Measurements from ENCODE around the gene PEX26.
A peak's percentile ranks its signal among the peaks of the same experiment; 100 is the strongest.
"Not testable (repeated sequence)": the region's sequence is repeated elsewhere in the genome, so short reads cannot be mapped to it uniquely, and the experiment has no call there.

The PEX26 gene

GRCh38 chr22:18077639-18078328 lies at the start of gene PEX26:
Gene PEX26, plus strand, starts transcription at chr22:18077990. Its CDS starts 387 bp downstream, at chr22:18078377.
- DNase-seq (ENCODE audit: low spot score), result peak; percentile 92

- DNase-seq (ENCODE audit: low spot score), result no peak
Observed at GRCh38 chr22:18028817-18029527, 48.8 kb upstream of the PEX26 start.

- no peak for DNase-seq (ENCODE audit: low spot score)
Observed at GRCh38 chr22:18029686-18030267, 48.0 kb upstream of the PEX26 start.

- DNase-seq (ENCODE audit: low spot score), result no peak
Observed at GRCh38 chr22:18031695-18032454, 45.9 kb upstream of the PEX26 start.

- DNase-seq (ENCODE audit: low spot score), result no peak
Observed at GRCh38 chr22:18032455-18033101, 45.2 kb upstream of the PEX26 start.

GRCh38 chr22:18033204-18033998 lies 44.4 kb upstream of the PEX26 start:
- DNase-seq (ENCODE audit: low spot score), result no peak

- DNase-seq (ENCODE audit: low spot score), result no peak
Observed at GRCh38 chr22:18034076-18034475, 43.7 kb upstream of the PEX26 start.

GRCh38 chr22:18035751-18036150 lies 42.0 kb upstream of the PEX26 start:
- DNase-seq (ENCODE audit: low spot score), result no peak

- DNase-seq (ENCODE audit: low spot score), result not testable (repeated sequence)
Observed at GRCh38 chr22:18040898-18041297, 36.9 kb upstream of the PEX26 start.

- no peak for DNase-seq (ENCODE audit: low spot score)
Observed at GRCh38 chr22:18042685-18043084, 35.1 kb upstream of the PEX26 start.

- no peak for DNase-seq (ENCODE audit: low spot score)
Observed at GRCh38 chr22:18044548-18045271, 33.1 kb upstream of the PEX26 start.

GRCh38 chr22:18045794-18046193 lies 32.0 kb upstream of the PEX26 start:
- no peak for DNase-seq (ENCODE audit: low spot score)

GRCh38 chr22:18048041-18048440 lies 29.7 kb upstream of the PEX26 start:
- DNase-seq (ENCODE audit: low spot score), result no peak

GRCh38 chr22:18048441-18048898 lies 29.3 kb upstream of the PEX26 start:
- no peak for DNase-seq (ENCODE audit: low spot score)

- DNase-seq (ENCODE audit: low spot score), result no peak
Observed at GRCh38 chr22:18050065-18050464, 27.7 kb upstream of the PEX26 start.

- not testable (repeated sequence) for DNase-seq (ENCODE audit: low spot score)
Observed at GRCh38 chr22:18051113-18051512, 26.7 kb upstream of the PEX26 start.

GRCh38 chr22:18053216-18053946 lies 24.4 kb upstream of the PEX26 start:
- DNase-seq (ENCODE audit: low spot score), result not testable (repeated sequence)

GRCh38 chr22:18055619-18056160 lies 22.1 kb upstream of the PEX26 start:
- DNase-seq (ENCODE audit: low spot score), result no peak

GRCh38 chr22:18056161-18056666 lies 21.6 kb upstream of the PEX26 start:
- DNase-seq (ENCODE audit: low spot score), result no peak

All from hematopoietic multipotent progenitor cell treated with erythropoietin and hydrocortisone succinate and interleukin-3 and kit ligand, for 17 days (in vitro differentiated cells).